ENCODE results near the gene ZBTB46.

The ZBTB46 gene

DNA sequence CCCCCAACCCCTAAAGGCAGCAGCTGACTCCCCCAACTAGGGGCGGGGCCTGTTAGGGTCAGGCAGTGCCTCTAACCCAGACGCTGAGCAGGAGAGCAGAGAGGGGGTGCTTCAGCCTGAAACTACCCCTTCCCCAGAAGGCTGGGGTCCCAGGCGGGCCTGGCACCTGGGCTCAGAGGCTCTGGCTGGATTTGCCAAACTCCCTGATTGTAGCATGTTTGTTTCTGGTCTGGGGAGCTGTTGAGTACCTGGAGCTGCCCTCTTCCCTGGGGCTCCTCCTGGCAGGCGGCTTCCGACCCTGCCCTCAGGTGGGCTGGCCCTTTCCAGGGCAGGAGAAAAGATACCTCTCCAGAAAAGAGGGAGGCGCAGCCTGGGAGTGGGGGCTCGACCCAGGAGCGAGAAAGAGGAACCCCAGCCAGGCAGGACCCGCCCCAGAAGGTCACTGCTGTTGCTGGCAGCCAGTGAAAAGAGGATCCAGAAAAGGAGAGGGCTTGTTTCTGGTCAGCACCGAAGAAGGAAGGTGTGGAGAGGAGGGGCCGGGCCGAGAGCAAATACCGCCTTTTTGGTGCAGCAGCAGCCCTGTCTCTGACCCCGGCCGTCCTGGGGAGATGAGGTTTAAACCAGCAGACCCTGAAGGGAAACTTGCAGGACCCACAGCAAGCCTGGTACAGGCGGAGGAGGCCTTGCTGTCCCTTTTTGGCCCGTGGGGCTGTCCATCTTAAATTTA is 29.4 kb upstream of the ZBTB46 start:
- Histone ChIP-seq H3K9me3 (ENCODE audit: insufficient read depth, low read length) (no peaks in the 10 kb centered on the region), H2AFZ (ENCODE audit: low read depth, low read length, severe bottlenecking) (no peak overlapping the region), H3K79me2 (ENCODE audit: insufficient read depth, low read length) (peaks cover 8% of the 10 kb centered on the region), H3K9ac (ENCODE audit: low read length) (no peak overlapping the region), H3K27ac (ENCODE audit: low read depth, low read length) (no peak overlapping the region), H3F3A (ENCODE audit: insufficient read depth) (peaks cover 8% of the 10 kb centered on the region), H4K20me1 (ENCODE audit: low read depth, low read length) (no peaks in the 10 kb centered on the region), H3K4me3 (ENCODE audit: insufficient read depth, low read length, poor library complexity, severe bottlenecking) (no peak overlapping the region), H3K9me2 (replicated peaks; ENCODE audit: insufficient read depth, low read length) (no peaks in the 10 kb centered on the region), H3K36me3 (ENCODE audit: low read length) (no peaks in the 10 kb centered on the region), H3K4me2 (ENCODE audit: low read depth, low read length, poor library complexity, severe bottlenecking) (no peak overlapping the region), H3K27me3 (ENCODE audit: low read length) (no peaks in the 10 kb centered on the region)
- TF ChIP-seq, protein P1, sequence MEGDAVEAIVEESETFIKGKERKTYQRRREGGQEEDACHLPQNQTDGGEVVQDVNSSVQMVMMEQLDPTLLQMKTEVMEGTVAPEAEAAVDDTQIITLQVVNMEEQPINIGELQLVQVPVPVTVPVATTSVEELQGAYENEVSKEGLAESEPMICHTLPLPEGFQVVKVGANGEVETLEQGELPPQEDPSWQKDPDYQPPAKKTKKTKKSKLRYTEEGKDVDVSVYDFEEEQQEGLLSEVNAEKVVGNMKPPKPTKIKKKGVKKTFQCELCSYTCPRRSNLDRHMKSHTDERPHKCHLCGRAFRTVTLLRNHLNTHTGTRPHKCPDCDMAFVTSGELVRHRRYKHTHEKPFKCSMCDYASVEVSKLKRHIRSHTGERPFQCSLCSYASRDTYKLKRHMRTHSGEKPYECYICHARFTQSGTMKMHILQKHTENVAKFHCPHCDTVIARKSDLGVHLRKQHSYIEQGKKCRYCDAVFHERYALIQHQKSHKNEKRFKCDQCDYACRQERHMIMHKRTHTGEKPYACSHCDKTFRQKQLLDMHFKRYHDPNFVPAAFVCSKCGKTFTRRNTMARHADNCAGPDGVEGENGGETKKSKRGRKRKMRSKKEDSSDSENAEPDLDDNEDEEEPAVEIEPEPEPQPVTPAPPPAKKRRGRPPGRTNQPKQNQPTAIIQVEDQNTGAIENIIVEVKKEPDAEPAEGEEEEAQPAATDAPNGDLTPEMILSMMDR (IDR thresholded peaks at IDR 0.05; ENCODE audit: insufficient read depth, low read length, poor library complexity, severe bottlenecking) = no peak
- TF ChIP-seq EZH2phosphoT487 (conservative IDR thresholded peaks at IDR 0.05; ENCODE audit: low read length) = no peak

DNA sequence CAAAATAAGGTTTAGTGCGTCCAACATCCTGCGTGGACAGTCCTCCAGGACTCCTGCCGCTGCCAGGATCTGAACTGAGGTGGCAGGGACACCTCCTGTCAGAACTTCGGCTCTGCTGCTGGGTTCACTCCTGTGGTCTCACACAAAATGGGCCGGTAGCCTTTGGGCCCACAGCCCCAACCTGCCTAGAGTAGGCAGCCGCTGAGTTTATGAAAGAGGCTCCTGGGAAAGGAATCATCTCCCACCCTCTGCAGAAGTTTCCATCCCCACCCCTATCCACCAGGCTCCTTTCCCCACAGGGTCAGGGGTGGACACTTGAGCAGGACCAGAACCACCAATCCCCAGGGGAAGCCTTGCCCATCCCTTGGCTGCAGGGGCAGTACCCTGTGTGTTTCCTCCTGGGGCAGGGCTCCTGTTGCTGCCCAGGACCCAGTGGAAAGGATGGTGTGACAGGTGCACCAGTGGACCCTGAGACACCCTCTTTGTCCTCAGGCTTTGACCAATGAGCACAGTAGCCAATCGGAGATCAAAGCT is 28.2 kb upstream of the ZBTB46 start:
- Histone ChIP-seq H3K9me3 (ENCODE audit: insufficient read depth, low read length) (no peaks in the 10 kb centered on the region), H3K9me2 (replicated peaks; ENCODE audit: insufficient read depth, low read length) (no peaks in the 10 kb centered on the region), H3K4me3 (ENCODE audit: insufficient read depth, low read length, poor library complexity, severe bottlenecking) (no peak overlapping the region), H2AFZ (ENCODE audit: low read depth, low read length, severe bottlenecking) (no peak overlapping the region), H3K9ac (ENCODE audit: low read length) (no peak overlapping the region), H3K36me3 (ENCODE audit: low read length) (no peaks in the 10 kb centered on the region), H3F3A (ENCODE audit: insufficient read depth) (peaks cover 8% of the 10 kb centered on the region), H3K27me3 (ENCODE audit: low read length) (no peaks in the 10 kb centered on the region), H4K20me1 (ENCODE audit: low read depth, low read length) (no peaks in the 10 kb centered on the region), H3K79me2 (ENCODE audit: insufficient read depth, low read length) (peaks cover 5% of the 10 kb centered on the region; the same call in 1 of the 2 replicates), H3K4me2 (ENCODE audit: low read depth, low read length, poor library complexity, severe bottlenecking) (no peak overlapping the region), H3K27ac (ENCODE audit: low read depth, low read length) (no peak overlapping the region)
- no peak for TF ChIP-seq EZH2phosphoT487 (conservative IDR thresholded peaks at IDR 0.05; ENCODE audit: low read length)
- TF ChIP-seq, protein P1 (IDR thresholded peaks at IDR 0.05; ENCODE audit: insufficient read depth, low read length, poor library complexity, severe bottlenecking) = no peak

DNA sequence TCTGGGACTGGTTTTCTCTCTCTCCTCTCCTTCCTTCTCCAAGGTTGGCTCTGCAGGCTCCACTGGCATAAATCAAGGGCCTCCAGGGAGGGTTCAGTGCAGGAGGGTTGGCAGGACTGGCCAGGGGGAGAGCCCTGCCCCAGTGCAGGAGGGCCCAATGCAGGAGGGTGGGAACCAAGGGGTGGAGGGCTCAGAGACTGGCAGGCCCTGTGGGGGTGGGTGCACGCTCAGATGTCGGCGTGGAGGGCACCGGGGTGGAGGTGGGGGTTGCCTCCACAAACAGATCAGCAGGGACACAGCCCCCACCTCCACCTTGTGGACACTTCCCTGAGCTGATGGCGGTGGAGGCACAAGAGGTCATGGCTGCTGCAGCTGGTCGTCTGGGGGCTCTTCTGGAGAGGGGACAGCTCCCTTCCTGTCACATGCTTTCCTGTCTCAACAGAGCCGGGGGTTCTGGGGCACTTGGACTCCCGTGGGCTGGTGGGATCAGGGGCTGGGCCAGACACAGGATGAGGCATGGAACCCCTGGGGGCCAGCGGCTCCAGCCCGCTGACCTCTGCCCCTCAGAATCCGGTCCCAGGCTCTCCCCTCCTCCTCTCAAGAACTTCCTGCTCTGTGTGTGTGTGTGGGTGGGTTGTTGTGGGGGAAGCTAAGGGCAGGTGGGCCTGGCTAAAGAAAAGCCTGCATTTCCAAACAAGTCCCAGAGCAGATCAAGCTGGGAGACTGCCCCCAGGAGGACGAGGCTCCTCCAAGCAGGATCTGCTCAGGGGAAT is 27.5 kb upstream of the ZBTB46 start:
- H3K79me2 ChIP-seq (ENCODE audit: insufficient read depth, low read length) = peaks cover 5% of the 10 kb centered on the region; the same call in 1 of the 2 replicates
- TF ChIP-seq, protein P1 (IDR thresholded peaks at IDR 0.05; ENCODE audit: insufficient read depth, low read length, poor library complexity, severe bottlenecking) = no peak
- TF ChIP-seq EZH2phosphoT487 (conservative IDR thresholded peaks at IDR 0.05; ENCODE audit: low read length) = no peak
- no peaks in the 10 kb centered on the region for H4K20me1 ChIP-seq (ENCODE audit: low read depth, low read length)
- H3K27ac ChIP-seq (ENCODE audit: low read depth, low read length) = no peak overlapping the region
- H3K9ac ChIP-seq (ENCODE audit: low read length) = no peak overlapping the region
- no peak overlapping the region for H3K4me3 ChIP-seq (ENCODE audit: insufficient read depth, low read length, poor library complexity, severe bottlenecking)
- peaks cover 3% of the 10 kb centered on the region for H3F3A ChIP-seq (ENCODE audit: insufficient read depth)
- no peak overlapping the region for H2AFZ ChIP-seq (ENCODE audit: low read depth, low read length, severe bottlenecking)
- H3K9me3 ChIP-seq (ENCODE audit: insufficient read depth, low read length) = no peaks in the 10 kb centered on the region
- H3K9me2 ChIP-seq (replicated peaks; ENCODE audit: insufficient read depth, low read length) = no peaks in the 10 kb centered on the region
- no peaks in the 10 kb centered on the region for H3K27me3 ChIP-seq (ENCODE audit: low read length)
- H3K4me2 ChIP-seq (ENCODE audit: low read depth, low read length, poor library complexity, severe bottlenecking) = no peak overlapping the region
- no peaks in the 10 kb centered on the region for H3K36me3 ChIP-seq (ENCODE audit: low read length)

All from SU-DHL-6 (cell line).